CD4-positive, alpha-beta memory T cell (primary cell): Measurements from ENCODE around the gene VTI1A. TPM values are rescaled to one million over a fixed set of nuclear protein-coding genes. Genes with fewer than 3 reads are reported as not detected.

Experiments
- CTCF ChIA-PET: fragments of 350-600 bp; sonication (Branson Sonifier 250); formaldehyde crosslinking; loops from one replicate; lab custom pipeline; 2021; ENCODE audit warnings: inconsistent platforms; ENCODE audit not compliant: partially characterized antibody; lab: Charles Lee
- POLR2A ChIA-PET: fragments of 350-600 bp; sonication (Branson Sonifier 250); formaldehyde crosslinking; loops from one replicate; lab custom pipeline; 2021; ENCODE audit not compliant: partially characterized antibody; lab: Charles Lee
- DNase-seq, 5 donors: peaks; one replicate each; pipeline versions ENCODE4 v3.0.0 to v3.0.0-alpha.2; 2020 to 2022; ENCODE audit warnings: mixed read lengths in 1 of 5
- H3K27ac ChIP-seq: one replicate; pipeline ENCODE4 v1.7.0; 2013; ENCODE audit warnings: low read depth, low read length
- H3K27me3 ChIP-seq: 2 replicates; pipeline ENCODE4 v1.7.0; 2013; ENCODE audit warnings: mild to moderate bottlenecking, low read length, moderate library complexity; ENCODE audit not compliant: insufficient read depth
- H3K36me3 ChIP-seq: 2 replicates; pipeline ENCODE4 v1.7.0; 2013; ENCODE audit warnings: mild to moderate bottlenecking, low read length, moderate library complexity; ENCODE audit not compliant: insufficient read depth
- H3K4me1 ChIP-seq: 2 replicates; pipeline ENCODE4 v1.7.0; 2013; ENCODE audit warnings: mild to moderate bottlenecking, low read length, moderate library complexity; ENCODE audit not compliant: insufficient read depth
- H3K4me3 ChIP-seq, 2 donors: one replicate each; pipeline ENCODE4 v1.7.0; 2013; ENCODE audit warnings: low read length in 2 of 2, mild to moderate bottlenecking in 1 of 2
- H3K9me3 ChIP-seq, 2 donors: one replicate each; pipeline ENCODE4 v1.7.0; 2013; ENCODE audit warnings: low read length in 2 of 2, control low read depth in 1 of 2; ENCODE audit not compliant: control insufficient read depth in 1 of 2
- H3K27ac Mint-ChIP-seq, 7 donors: one replicate each; pipeline ENCODE4 v1.8.0; 2020 to 2021; ENCODE audit warnings: mixed read lengths in 7 of 7, mild to moderate bottlenecking in 6 of 7, inconsistent platforms in 3 of 7, moderate library complexity in 3 of 7
- H3K27me3 Mint-ChIP-seq, 2 donors: one replicate each; pipeline ENCODE4 v1.8.0; 2020 to 2021; ENCODE audit warnings: mixed read lengths in 2 of 2
- H3K36me3 Mint-ChIP-seq, 2 donors: one replicate each; pipeline ENCODE4 v1.8.0; 2020 to 2021; ENCODE audit warnings: mixed read lengths in 2 of 2, inconsistent platforms in 1 of 2, mild to moderate bottlenecking in 1 of 2
- H3K4me1 Mint-ChIP-seq, 4 donors: one replicate each; pipeline ENCODE4 v1.8.0; 2020 to 2021; ENCODE audit warnings: mixed read lengths in 4 of 4, mild to moderate bottlenecking in 1 of 4
- H3K4me3 Mint-ChIP-seq, 8 donors: one replicate each; pipeline ENCODE4 v1.8.0; 2020 to 2021; ENCODE audit warnings: mixed read lengths in 8 of 8, mild to moderate bottlenecking in 7 of 8, moderate library complexity in 6 of 8, inconsistent platforms in 3 of 8
- H3K9me3 Mint-ChIP-seq, 8 donors: one replicate each; pipeline ENCODE4 v1.8.0; 2020 to 2021; ENCODE audit warnings: mixed read lengths in 8 of 8, mild to moderate bottlenecking in 5 of 8, inconsistent platforms in 3 of 8, moderate library complexity in 1 of 8
- intact Hi-C: fragments of 100-400 bp; cut with micrococcal nuclease; formaldehyde crosslinking; loops from one replicate; pipeline ENCODE4 v1.15.1; 2023
- polyA plus RNA-seq, 2 donors: library from polyadenylated mRNA; unstranded; fragments of 300-500 nt; fragmentation: Illumina TruSeq; gene quantifications; one replicate each; pipeline ENCODE4 v1.2.3, GENCODE V29; 2021
- total RNA-seq, 2 experiments: library from RNA; stranded (reverse); gene quantifications; one replicate each; pipeline ENCODE4 v1.2.3, GENCODE V29; 2021

Gene VTI1A
- total and polyA plus RNA-seq, 4 experiments from 2014 or later: 24.4 to 48.5 (median 40.0) TPM

- intact Hi-C loops: no loop called here
- H3K4me1 Mint-ChIP-seq: no peaks in the 10 kb centered on the region
- CTCF ChIA-PET: no interaction called here
- no peak overlapping the region for H3K27ac ChIP-seq
- DNase-seq: no peak
- H3K27me3 ChIP-seq: no peaks in the 10 kb centered on the region
- H3K9me3 ChIP-seq: no peaks in the 10 kb centered on the region
- H3K27ac Mint-ChIP-seq: no peak overlapping the region
- H3K4me1 ChIP-seq: no peaks in the 10 kb centered on the region
- H3K36me3 Mint-ChIP-seq: peaks cover 13 to 14% of the 10 kb centered on the region in 2 donors
- no peaks in the 10 kb centered on the region for H3K27me3 Mint-ChIP-seq
- no peak overlapping the region for H3K4me3 Mint-ChIP-seq
- no peak overlapping the region for H3K4me3 ChIP-seq
- no peaks in the 10 kb centered on the region for H3K9me3 Mint-ChIP-seq
- POLR2A ChIA-PET: no interaction called here
- no peaks in the 10 kb centered on the region for H3K36me3 ChIP-seq
Observed at GRCh38 chr10:112679392-112679791, 232.4 kb downstream of the VTI1A start.

- Mint-ChIP-seq H3K36me3 (peaks cover 10 to 11% of the 10 kb centered on the region in 2 donors), H3K4me3 (no peak overlapping the region), H3K4me1 (no peaks in the 10 kb centered on the region), H3K27me3 (no peaks in the 10 kb centered on the region), H3K9me3 (no peaks in the 10 kb centered on the region), H3K27ac (no peak overlapping the region)
- ChIA-PET POLR2A (no interaction called here), CTCF (interaction anchor here (1.0 to 1.2 kb wide), 2 partner anchors 13 to 447 kb away, joined by 3 to 4 read pairs; no protein-coding TSS in a partner anchor)
- intact Hi-C loops: no loop called here
- Histone ChIP-seq H3K4me1 (no peaks in the 10 kb centered on the region), H3K27ac (no peak overlapping the region), H3K4me3 (no peak overlapping the region), H3K9me3 (no peaks in the 10 kb centered on the region), H3K27me3 (no peaks in the 10 kb centered on the region), H3K36me3 (no peaks in the 10 kb centered on the region)
- no peak for DNase-seq
Observed at GRCh38 chr10:112680586-112680985, 233.6 kb downstream of the VTI1A start.

GRCh38 chr10:112687647-112688046 is 240.6 kb downstream of the VTI1A start:
- no peaks in the 10 kb centered on the region for H3K27me3 ChIP-seq
- Mint-ChIP-seq H3K27ac (no peak overlapping the region), H3K4me1 (peaks cover 0 to 3% (median 0%) of the 10 kb centered on the region in 4 donors), H3K4me3 (no peak overlapping the region), H3K36me3 (peaks cover 29 to 44% of the 10 kb centered on the region in 2 donors), H3K9me3 (no peaks in the 10 kb centered on the region), H3K27me3 (no peaks in the 10 kb centered on the region)
- no peak for DNase-seq
- H3K27ac ChIP-seq: no peak overlapping the region
- no peaks in the 10 kb centered on the region for H3K9me3 ChIP-seq
- CTCF ChIA-PET: no interaction called here
- no peak overlapping the region for H3K4me3 ChIP-seq
- POLR2A ChIA-PET: no interaction called here
- H3K4me1 ChIP-seq: no peaks in the 10 kb centered on the region
- H3K36me3 ChIP-seq: no peaks in the 10 kb centered on the region
- intact Hi-C loops: no loop called here

- no peaks in the 10 kb centered on the region for H3K4me1 ChIP-seq
- intact Hi-C loops: no loop called here
- no peak overlapping the region for H3K27ac Mint-ChIP-seq
- no peaks in the 10 kb centered on the region for H3K36me3 ChIP-seq
- H3K4me3 ChIP-seq: no peak overlapping the region
- ChIA-PET POLR2A (no interaction called here), CTCF (interaction anchor here (0.8 to 1.1 kb wide), 2 partner anchors 32 to 696 kb away, joined by 3 read pairs; no protein-coding TSS in a partner anchor)
- no peak for DNase-seq
- no peaks in the 10 kb centered on the region for H3K9me3 Mint-ChIP-seq
- no peak overlapping the region for H3K27ac ChIP-seq
- no peak overlapping the region for H3K4me3 Mint-ChIP-seq
- no peaks in the 10 kb centered on the region for H3K27me3 Mint-ChIP-seq
- H3K27me3 ChIP-seq: no peaks in the 10 kb centered on the region
- H3K9me3 ChIP-seq: no peaks in the 10 kb centered on the region
- peaks cover 0 to 3% (median 0%) of the 10 kb centered on the region in 4 donors for H3K4me1 Mint-ChIP-seq
- H3K36me3 Mint-ChIP-seq: peaks cover 30 to 47% of the 10 kb centered on the region in 2 donors
Observed at GRCh38 chr10:112689327-112690072, 242.5 kb downstream of the VTI1A start.

GRCh38 chr10:112695539-112695938 is 248.5 kb downstream of the VTI1A start:
- ChIA-PET CTCF (no interaction called here), POLR2A (no interaction called here)
- H3K36me3 ChIP-seq: no peaks in the 10 kb centered on the region
- Mint-ChIP-seq H3K27me3 (no peaks in the 10 kb centered on the region), H3K9me3 (no peaks in the 10 kb centered on the region), H3K27ac (no peak overlapping the region), H3K4me1 (peaks cover 0 to 1% (median 0%) of the 10 kb centered on the region in 4 donors), H3K36me3 (peaks cover 14 to 31% of the 10 kb centered on the region in 2 donors), H3K4me3 (no peak overlapping the region)
- no peak overlapping the region for H3K27ac ChIP-seq
- no peaks in the 10 kb centered on the region for H3K27me3 ChIP-seq
- intact Hi-C loops: no loop called here
- no peak for DNase-seq
- H3K9me3 ChIP-seq: no peaks in the 10 kb centered on the region
- H3K4me3 ChIP-seq: no peak overlapping the region
- no peaks in the 10 kb centered on the region for H3K4me1 ChIP-seq

- no peaks in the 10 kb centered on the region for H3K36me3 ChIP-seq
- peaks cover 0 to 1% (median 0%) of the 10 kb centered on the region in 4 donors for H3K4me1 Mint-ChIP-seq
- intact Hi-C loops: no loop called here
- H3K9me3 Mint-ChIP-seq: no peaks in the 10 kb centered on the region
- no peaks in the 10 kb centered on the region for H3K9me3 ChIP-seq
- ChIA-PET POLR2A (no interaction called here), CTCF (interaction anchor here (1.0 kb wide), 1 partner anchor 9 kb away, joined by 3 read pairs; no protein-coding TSS in a partner anchor)
- no peaks in the 10 kb centered on the region for H3K27me3 ChIP-seq
- H3K27ac Mint-ChIP-seq: no peak overlapping the region
- no peak overlapping the region for H3K27ac ChIP-seq
- H3K4me3 ChIP-seq: no peak overlapping the region
- no peak overlapping the region for H3K4me3 Mint-ChIP-seq
- H3K4me1 ChIP-seq: no peaks in the 10 kb centered on the region
- H3K27me3 Mint-ChIP-seq: no peaks in the 10 kb centered on the region
- no peak for DNase-seq
- peaks cover 15 to 31% of the 10 kb centered on the region in 2 donors for H3K36me3 Mint-ChIP-seq
Observed at GRCh38 chr10:112696592-112696991, 249.6 kb downstream of the VTI1A start.

- Mint-ChIP-seq H3K27me3 (no peaks in the 10 kb centered on the region), H3K36me3 (peaks cover 9 to 25% of the 10 kb centered on the region in 2 donors), H3K4me3 (no peak overlapping the region), H3K9me3 (no peaks in the 10 kb centered on the region), H3K4me1 (peaks cover 0 to 1% (median 0%) of the 10 kb centered on the region in 4 donors), H3K27ac (no peak overlapping the region)
- intact Hi-C loops: no loop called here
- CTCF ChIA-PET: interaction anchor here (1.0 to 1.6 kb wide), 3 partner anchors 9 to 23 kb away, joined by 4 read pairs; no protein-coding TSS in a partner anchor
- Histone ChIP-seq H3K4me1 (no peaks in the 10 kb centered on the region), H3K9me3 (no peaks in the 10 kb centered on the region), H3K27ac (no peak overlapping the region), H3K27me3 (no peaks in the 10 kb centered on the region), H3K4me3 (no peak overlapping the region), H3K36me3 (no peaks in the 10 kb centered on the region)
- POLR2A ChIA-PET: no interaction called here
- DNase-seq: no peak
Observed at GRCh38 chr10:112698133-112698817, 251.3 kb downstream of the VTI1A start.
